Measurements from ENCODE around the gene PGLYRP2.
"Not testable (repeated sequence)": the region's sequence is repeated elsewhere in the genome, so short reads cannot be mapped to it uniquely, and the experiment has no call there.

Gene PGLYRP2

GRCh38 chr19:15485768-15486167 is 6.5 kb upstream of the PGLYRP2 start:
- DNase-seq = not testable (repeated sequence)

GRCh38 chr19:15480996-15481395 is 1.7 kb upstream of the PGLYRP2 start:
- DNase-seq = not testable (repeated sequence)

- DNase-seq = no peak
Observed at GRCh38 chr19:15476325-15476724, 3.0 kb downstream of the PGLYRP2 start.

- no peak for DNase-seq
Observed at GRCh38 chr19:15475611-15476010, 3.7 kb downstream of the PGLYRP2 start.

GRCh38 chr19:15475169-15475568 is 4.1 kb downstream of the PGLYRP2 start:
- no peak for DNase-seq

GRCh38 chr19:15473821-15474220 is 5.5 kb downstream of the PGLYRP2 start:
- DNase-seq = not testable (repeated sequence)

- DNase-seq = no peak
Observed at GRCh38 chr19:15471639-15472101, 7.6 kb downstream of the PGLYRP2 start.

GRCh38 chr19:15469513-15470297 is 9.6 kb downstream of the PGLYRP2 start:
- DNase-seq = no peak

GRCh38 chr19:15468675-15469512 is 10.4 kb downstream of the PGLYRP2 start:
- DNase-seq = no peak

GRCh38 chr19:15467734-15468214 is 11.5 kb downstream of the PGLYRP2 start:
- DNase-seq = no peak

- DNase-seq = no peak
Observed at GRCh38 chr19:15466851-15467733, 12.2 kb downstream of the PGLYRP2 start.

- DNase-seq = no peak
Observed at GRCh38 chr19:15464394-15465385, 14.6 kb downstream of the PGLYRP2 start, which contains the start of gene RASAL3. Gene RASAL3, minus strand, starts transcription at chr19:15464544. Its CDS starts 186 bp downstream, at chr19:15464358.

- no peak for DNase-seq
Observed at GRCh38 chr19:15463861-15464371, 15.4 kb downstream of the PGLYRP2 start.

GRCh38 chr19:15461694-15462093 is 17.6 kb downstream of the PGLYRP2 start:
- DNase-seq = no peak

GRCh38 chr19:15457701-15458484 is 21.4 kb downstream of the PGLYRP2 start:
- no peak for DNase-seq

GRCh38 chr19:15456871-15457700 is 22.2 kb downstream of the PGLYRP2 start:
- no peak for DNase-seq

GRCh38 chr19:15456441-15456840 is 22.9 kb downstream of the PGLYRP2 start:
- no peak for DNase-seq

- no peak for DNase-seq
Observed at GRCh38 chr19:15455996-15456395, 23.3 kb downstream of the PGLYRP2 start.

Data from NCI-H1092 (cell line).